Endothelial cell of umbilical vein (primary cell): ENCODE data around the gene ATP8A1. TPM values are rescaled to one million over a fixed set of nuclear protein-coding genes. Genes with fewer than 3 reads are reported as not detected.

Experiments used
- BruUV-seq: library from RNA; stranded (reverse); fragments of 400-500 nt; replicated peaks from 2 replicates; lab custom pipeline; 2021; lab: Mats Ljungman, UMichigan
- CTCF ChIA-PET: fragments of 300-600, 350-600 bp; sonication (Branson Sonifier 250); formaldehyde crosslinking; loops from one replicate; lab custom pipeline; 2021; ENCODE audit warnings: antibody characterized with exemption, inconsistent platforms; lab: Charles Lee
- POLR2A ChIA-PET: fragments of 300-600, 350-600 bp; sonication (Branson Sonifier 250); formaldehyde crosslinking; loops from one replicate; lab custom pipeline; 2021; ENCODE audit warnings: antibody characterized with exemption, inconsistent platforms; lab: Charles Lee
- DNase-seq: peaks from one replicate; pipeline ENCODE4 v3.0.0-alpha.2; 2011; ENCODE audit warnings: low read depth, low spot score
- FAIRE-seq: peaks from 2 replicates; lab custom pipeline; 2011; peaks lifted over from hg19 to GRCh38; lab: Jason Lieb, UNC
- H2AFZ ChIP-seq: 2 replicates; pipeline ENCODE4 v1.6.0; 2012; ENCODE audit warnings: low read depth, low read length, control low read depth, inconsistent platforms
- H3K27ac ChIP-seq: 2 replicates; pipeline ENCODE4 v1.5.1; 2011; ENCODE audit warnings: low read depth, mild to moderate bottlenecking, control low read depth, low read length, moderate library complexity; ENCODE audit not compliant: insufficient read depth
- H3K27me3 ChIP-seq, 2 experiments: 2 replicates each; pipeline versions ENCODE4 v1.6.0 to v1.6.1; 2011; ENCODE audit warnings: low read length in 2 of 2, mixed read lengths in 1 of 2; ENCODE audit not compliant: control insufficient read depth in 2 of 2, insufficient read depth in 2 of 2
- H3K36me3 ChIP-seq, 2 experiments: 2 replicates in 1 of 2; 3 replicates in 1 of 2; pipeline ENCODE4 v1.5.1; 2011; ENCODE audit warnings: low read length in 2 of 2, mild to moderate bottlenecking in 1 of 2, moderate library complexity in 1 of 2; ENCODE audit not compliant: control insufficient read depth in 2 of 2, insufficient read depth in 2 of 2; ENCODE audit errors: extremely low read depth in 1 of 2
- H3K4me1 ChIP-seq: 3 replicates; pipeline ENCODE4 v1.5.1; 2011; ENCODE audit warnings: mild to moderate bottlenecking, low read length; ENCODE audit not compliant: control insufficient read depth, insufficient read depth; ENCODE audit errors: extremely low read depth
- H3K4me2 ChIP-seq: 2 replicates; pipeline ENCODE4 v1.6.1; 2011; ENCODE audit warnings: low read length, control low read depth, mixed read lengths; ENCODE audit not compliant: insufficient read depth
- H3K4me3 ChIP-seq, 3 experiments: fragments of 200-600 bp in 1 of 3; sonication (generic), shearing (Covaris generic) in 1 of 3; replicated peaks in 1 of 3; 2 replicates each; pipeline ENCODE4 v1.5.1; 2011 to 2016; ENCODE audit warnings: control low read depth in 3 of 3, low read length in 3 of 3, mild to moderate bottlenecking in 2 of 3, inconsistent platforms in 1 of 3, low read depth in 1 of 3, moderate library complexity in 1 of 3; ENCODE audit not compliant: insufficient read depth in 1 of 3
- H3K79me2 ChIP-seq: 2 replicates; pipeline ENCODE4 v1.6.0; 2012; ENCODE audit warnings: low read length, inconsistent platforms; ENCODE audit not compliant: control insufficient read depth, insufficient read depth
- H3K9ac ChIP-seq: replicated peaks from 2 replicates; pipeline ENCODE3; 2011; ENCODE audit warnings: low read length, control low read depth; ENCODE audit not compliant: insufficient read depth; ENCODE audit errors: extremely low read depth
- H3K9me1 ChIP-seq: replicated peaks from 3 replicates; pipeline ENCODE4 v1.6.0; 2011; ENCODE audit warnings: mild to moderate bottlenecking, low read length; ENCODE audit not compliant: control insufficient read depth, insufficient read depth; ENCODE audit errors: extremely low read depth
- H3K9me3 ChIP-seq: replicated peaks from 2 replicates; pipeline ENCODE4 v1.5.1; 2012; ENCODE audit warnings: low read length, inconsistent platforms; ENCODE audit not compliant: control insufficient read depth, insufficient read depth
- H4K20me1 ChIP-seq: replicated peaks from 2 replicates; pipeline ENCODE3; 2011; ENCODE audit warnings: mild to moderate bottlenecking, low read length; ENCODE audit not compliant: control insufficient read depth, insufficient read depth; ENCODE audit errors: extremely low read depth
- CTCF ChIP-seq, 2 donors: IDR thresholded peaks; 1 replicate in 1 of 2; 2 replicates in 1 of 2; pipeline ENCODE4 v1.5.1; 2011; ENCODE audit warnings: low read length in 2 of 2, mild to moderate bottlenecking in 2 of 2, moderate library complexity in 2 of 2, control low read depth in 1 of 2, inconsistent platforms in 1 of 2, low read depth in 1 of 2; ENCODE audit not compliant: insufficient read depth in 1 of 2; ENCODE audit errors: extremely low read depth in 1 of 2
- EZH2 ChIP-seq: IDR thresholded peaks from 2 replicates; pipeline ENCODE4 v1.6.1; 2012; ENCODE audit warnings: borderline replicate concordance, low read depth, mild to moderate bottlenecking, moderate library complexity, low read length, inconsistent platforms; ENCODE audit not compliant: severe bottlenecking
- FOS ChIP-seq: IDR thresholded peaks from 2 replicates; pipeline ENCODE4 v1.6.1; 2011; ENCODE audit warnings: mild to moderate bottlenecking, low read length, moderate library complexity, borderline replicate concordance; ENCODE audit not compliant: insufficient read depth
- GATA2 ChIP-seq: IDR thresholded peaks from 2 replicates; pipeline ENCODE4 v1.7.0; 2011; ENCODE audit warnings: low read depth, mild to moderate bottlenecking, moderate library complexity, mixed read lengths, low read length; ENCODE audit not compliant: insufficient read length, insufficient read depth
- JUN ChIP-seq: IDR thresholded peaks from 2 replicates; pipeline ENCODE4 v1.6.1; 2011; ENCODE audit warnings: borderline replicate concordance, low read depth; ENCODE audit not compliant: insufficient read length, insufficient read depth
- MYC ChIP-seq: IDR thresholded peaks from one replicate; pipeline ENCODE4 v1.6.1; 2011; ENCODE audit warnings: mild to moderate bottlenecking, low read depth, low read length
- POLR2A ChIP-seq: IDR thresholded peaks from 2 replicates; pipeline ENCODE4 v1.6.1; 2012; ENCODE audit warnings: low read depth, mild to moderate bottlenecking, control low read depth, low read length
- POLR2AphosphoS5 ChIP-seq: IDR thresholded peaks from 2 replicates; pipeline ENCODE4 v1.6.1; 2012; ENCODE audit warnings: low read depth, mild to moderate bottlenecking, control low read depth, low read length, moderate library complexity; ENCODE audit not compliant: insufficient read depth
- dilution Hi-C: fragments of 300-500 bp; cut with MboI; formaldehyde crosslinking; loops from one replicate; pipeline ENCODE4 v1.15.0; 2019; ENCODE audit warnings: low sequenced_read_pairs; ENCODE audit not compliant: extremely low pct_ligation_motif_present
- intact Hi-C: fragments of 100-400 bp; cut with micrococcal nuclease; formaldehyde crosslinking; loops from one replicate; pipeline ENCODE4 v1.10.0; 2022
- polyA plus RNA-seq, 4 experiments: library from polyadenylated mRNA; depleted of rRNA in 3 of 4; stranded (reverse) in 3 of 4; unstranded in 1 of 4; fragments of >200 nt; gene quantifications; 2 replicates each; pipeline versions ENCODE4 v1.2.1 to v1.2.3, GENCODE V29; 2011 to 2012; ENCODE audit warnings: missing spikeins in 1 of 4
- total RNA-seq: library from RNA; stranded (reverse); gene quantifications from 2 replicates; pipeline ENCODE4 v1.2.3, GENCODE V29; 2021
- TF ChIP-seq, protein P1 (sequence below): IDR thresholded peaks from 2 replicates; pipeline ENCODE4 v1.6.1; 2011; ENCODE audit not compliant: insufficient read depth, insufficient read length

ATP8A1 gene
- total and polyA plus RNA-seq, 2 donors (not counting 3 experiments of a cell fraction or from before 2014, with no cell fraction given): 0.97 to 11.5 TPM

- Histone ChIP-seq H3K9ac (no peak overlapping the region), H3K9me3 (no peaks in the 10 kb centered on the region), H3K79me2 (no peaks in the 10 kb centered on the region), H3K36me3 (no peaks in the 10 kb centered on the region), H4K20me1 (no peaks in the 10 kb centered on the region), H3K27me3 (no peaks in the 10 kb centered on the region), H2AFZ (no peak overlapping the region), H3K27ac (no peak overlapping the region), H3K4me1 (no peaks in the 10 kb centered on the region), H3K9me1 (no peaks in the 10 kb centered on the region), H3K4me2 (no peak overlapping the region), H3K4me3 (no peak overlapping the region)
- ChIA-PET CTCF (no interaction called here), POLR2A (no interaction called here)
- TF ChIP-seq FOS (no peak), MYC (no peak), POLR2AphosphoS5 (no peak), CTCF (IDR thresholded peaks at IDR 0.05; ENCODE audit: extremely low read depth in 1 of 2, insufficient read depth in 1 of 2, low read depth in 1 of 2, low read length in 2 of 2) (no peak), JUN (no peak), EZH2 (no peak), POLR2A (no peak), GATA2 (no peak)
- TF ChIP-seq, protein P1, sequence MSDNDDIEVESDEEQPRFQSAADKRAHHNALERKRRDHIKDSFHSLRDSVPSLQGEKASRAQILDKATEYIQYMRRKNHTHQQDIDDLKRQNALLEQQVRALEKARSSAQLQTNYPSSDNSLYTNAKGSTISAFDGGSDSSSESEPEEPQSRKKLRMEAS: no peak
- dilution Hi-C loops: no loop called here
- BruUV-seq: no TSS peak
- FAIRE-seq (no peak), DNase-seq (no peak)
- intact Hi-C loops: no loop called here
These were observed 41.7 kb downstream of the ATP8A1 start for GRCh38 chr4:42615131-42615763.
